Measurements from ENCODE around the gene ARIH1. TPM values are rescaled to one million over a fixed set of nuclear protein-coding genes. Genes with fewer than 3 reads are reported as not detected.

ARIH1 gene
- total and polyA plus RNA-seq, 2 of the 4 experiments (the other 2 are of a cell fraction), result 24.0 to 41.2 TPM

GRCh38 chr15:72562386-72562785 lies 88.3 kb downstream of the ARIH1 start:
- ChIA-PET CTCF (no interaction called here), POLR2A (ENCODE audit: unreplicated experiment) (no interaction called here)
- H3K27ac ChIP-seq (ENCODE audit: insufficient read depth, low read length), result no peak overlapping the region
- H2BK15ac ChIP-seq (ENCODE audit: low read depth, low read length), result no peak overlapping the region
- H3K36me3 ChIP-seq (ENCODE audit: control insufficient read depth, insufficient read depth, low read length), result peaks cover 22% of the 10 kb centered on the region
- intact Hi-C loops (cut with micrococcal nuclease) (no loop called here), in situ Hi-C loops (cut with MboI; ENCODE audit: low sequenced_read_pairs) (no loop called here), dilution Hi-C loops (cut with HindIII; ENCODE audit: low sequenced_read_pairs, unreplicated experiment) (no loop called here)
- H4K91ac ChIP-seq (ENCODE audit: insufficient read depth, low read depth, low read length), result no peak overlapping the region
- H3K9me3 ChIP-seq (ENCODE audit: control insufficient read depth, insufficient read depth, low read length), result no peaks in the 10 kb centered on the region
- peaks cover 32% of the 10 kb centered on the region; the same call in 1 of the 2 replicates for H4K20me1 ChIP-seq (ENCODE audit: insufficient read depth, low read length)
- TF ChIP-seq, protein P1, sequence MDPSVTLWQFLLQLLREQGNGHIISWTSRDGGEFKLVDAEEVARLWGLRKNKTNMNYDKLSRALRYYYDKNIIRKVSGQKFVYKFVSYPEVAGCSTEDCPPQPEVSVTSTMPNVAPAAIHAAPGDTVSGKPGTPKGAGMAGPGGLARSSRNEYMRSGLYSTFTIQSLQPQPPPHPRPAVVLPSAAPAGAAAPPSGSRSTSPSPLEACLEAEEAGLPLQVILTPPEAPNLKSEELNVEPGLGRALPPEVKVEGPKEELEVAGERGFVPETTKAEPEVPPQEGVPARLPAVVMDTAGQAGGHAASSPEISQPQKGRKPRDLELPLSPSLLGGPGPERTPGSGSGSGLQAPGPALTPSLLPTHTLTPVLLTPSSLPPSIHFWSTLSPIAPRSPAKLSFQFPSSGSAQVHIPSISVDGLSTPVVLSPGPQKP (IDR thresholded peaks at IDR 0.05; ENCODE audit: borderline replicate concordance, low read depth, low read length), result no peak
- TF ChIP-seq CTCF (conservative IDR thresholded peaks at IDR 0.05; ENCODE audit: low read depth, low read length) (no peak), MAZ (IDR thresholded peaks at IDR 0.05; ENCODE audit: borderline replicate concordance, low read depth, low read length) (no peak), FOS (IDR thresholded peaks at IDR 0.05; ENCODE audit: low read depth, low read length) (no peak), BHLHE40 (IDR thresholded peaks at IDR 0.05; ENCODE audit: low read depth, low read length) (no peak), POLR2A (IDR thresholded peaks at IDR 0.05; ENCODE audit: low read depth, low read length) (no peak), USF2 (IDR thresholded peaks at IDR 0.05; ENCODE audit: low read depth, low read length) (no peak)
- no peak overlapping the region for H3K4me2 ChIP-seq (ENCODE audit: low read depth, low read length)
- H3K14ac ChIP-seq (replicated peaks; ENCODE audit: low read depth, low read length), result no peak overlapping the region
- no peak overlapping the region for H2AK5ac ChIP-seq (ENCODE audit: low read depth, low read length)
- no peak for DNase-seq
- no peak overlapping the region for H2AK9ac ChIP-seq (replicated peaks; ENCODE audit: low read depth, low read length, poor library complexity)
- H3K4ac ChIP-seq (ENCODE audit: low read depth, low read length), result no peak overlapping the region
- peaks cover 6% of the 10 kb centered on the region for H3K4me1 ChIP-seq (ENCODE audit: control insufficient read depth, insufficient read depth, low read length)
- H4K5ac ChIP-seq (ENCODE audit: low read depth, low read length), result no peak overlapping the region
- H2AFZ ChIP-seq (replicated peaks; ENCODE audit: low read length, poor library complexity), result no peak overlapping the region
- no peak for ATAC-seq (ENCODE audit: low read depth)
- no peak overlapping the region for H3K4me3 ChIP-seq (ENCODE audit: insufficient read depth, low read depth, low read length)
- H4K8ac ChIP-seq (ENCODE audit: low read depth in 2 of 2, low read length in 2 of 2), result no peak overlapping the region
- no peak overlapping the region for H3K23ac ChIP-seq (ENCODE audit: low read depth, low read length)
- peaks cover 41 to 62% of the 10 kb centered on the region in 2 experiments for H3K79me1 ChIP-seq (ENCODE audit: low read depth in 1 of 2, low read length in 2 of 2)
- no peak overlapping the region for H2BK5ac ChIP-seq (ENCODE audit: low read depth, low read length, poor library complexity, severe bottlenecking)
- no peak overlapping the region for H2BK20ac ChIP-seq (ENCODE audit: low read depth, low read length)
- H3K27me3 ChIP-seq (ENCODE audit: control insufficient read depth, insufficient read depth, low read length), result no peaks in the 10 kb centered on the region
- H3K18ac ChIP-seq (ENCODE audit: low read depth, low read length), result no peak overlapping the region
- peaks cover 6% of the 10 kb centered on the region for H3K9me1 ChIP-seq (ENCODE audit: insufficient read depth, low read length)
- no peak overlapping the region for H3K56ac ChIP-seq (ENCODE audit: extremely low read depth, insufficient read depth, low read length)
- no peak overlapping the region for H3K9ac ChIP-seq (ENCODE audit: low read depth, low read length)
- no TSS peak for BruUV-seq (replicated peaks)
- H2BK120ac ChIP-seq (ENCODE audit: low read depth, low read length), result no peak overlapping the region

Data from IMR-90 (cell line).